Activated CD4-positive, alpha-beta T cell treated with anti-CD3 and anti-CD28 coated beads, Interleukin-2, amount 10 ng/mL, durations not matched to agents 7 days and 5 days (primary cell): Measurements from ENCODE around the gene SERINC2. TPM values are rescaled to one million over a fixed set of nuclear protein-coding genes. Genes with fewer than 3 reads are reported as not detected.
"Not testable (repeated sequence)": the region's sequence is repeated elsewhere in the genome, so short reads cannot be mapped to it uniquely, and the experiment has no call there.

ENCODE experiments used
- CTCF ChIA-PET: fragments of 350-600 bp; sonication (Branson Sonifier 250); formaldehyde crosslinking; loops from one replicate; lab custom pipeline; 2021; ENCODE audit warnings: antibody characterized with exemption; lab: Charles Lee
- POLR2A ChIA-PET: fragments of 350-600 bp; sonication (Branson Sonifier 250); formaldehyde crosslinking; loops from one replicate; lab custom pipeline; 2021; ENCODE audit warnings: antibody characterized with exemption; lab: Charles Lee
- DNase-seq: peaks from one replicate; pipeline ENCODE4 v3.0.0-alpha.2; 2020
- H3K27ac Mint-ChIP-seq: one replicate; pipeline ENCODE4 v1.8.0; 2021; ENCODE audit warnings: mild to moderate bottlenecking, moderate library complexity, mixed read lengths
- H3K27me3 Mint-ChIP-seq: one replicate; pipeline ENCODE4 v1.8.0; 2021; ENCODE audit warnings: mixed read lengths
- H3K36me3 Mint-ChIP-seq: one replicate; pipeline ENCODE4 v1.8.0; 2021; ENCODE audit warnings: low read depth, mixed read lengths
- H3K4me1 Mint-ChIP-seq: one replicate; pipeline ENCODE4 v1.8.0; 2021; ENCODE audit warnings: mixed read lengths
- H3K4me3 Mint-ChIP-seq: one replicate; pipeline ENCODE4 v1.8.0; 2021; ENCODE audit warnings: mild to moderate bottlenecking, moderate library complexity, mixed read lengths
- H3K9me3 Mint-ChIP-seq: one replicate; pipeline ENCODE4 v1.8.0; 2021; ENCODE audit warnings: mixed read lengths
- total RNA-seq, 2 experiments: library from RNA; stranded (reverse); gene quantifications; one replicate each; pipeline ENCODE4 v1.2.3, GENCODE V29; 2021

The SERINC2 gene
- total RNA-seq, 2 experiments from 2014 or later = 0.20 TPM; not detected in 1

GRCh38 chr1:31422505-31423319 lies 9.7 kb downstream of the SERINC2 start:
- no peak overlapping the region for H3K4me3 Mint-ChIP-seq
- ChIA-PET CTCF (interaction anchor here (1.0 to 2.7 kb wide), 5 partner anchors 9 to 241 kb away, joined by 3 to 9 read pairs (median 4); no protein-coding TSS in a partner anchor), POLR2A (no interaction called here)
- H3K27ac Mint-ChIP-seq = no peak overlapping the region
- H3K27me3 Mint-ChIP-seq = peaks cover 12% of the 10 kb centered on the region
- no peaks in the 10 kb centered on the region for H3K9me3 Mint-ChIP-seq
- H3K4me1 Mint-ChIP-seq = peaks cover 9% of the 10 kb centered on the region
- H3K36me3 Mint-ChIP-seq = no peaks in the 10 kb centered on the region
- peak; percentile 67 for DNase-seq

- Mint-ChIP-seq H3K4me3 (no peak overlapping the region), H3K27ac (no peak overlapping the region), H3K4me1 (peaks cover 9% of the 10 kb centered on the region), H3K36me3 (no peaks in the 10 kb centered on the region), H3K9me3 (no peaks in the 10 kb centered on the region), H3K27me3 (peaks cover 12% of the 10 kb centered on the region)
- no peak for DNase-seq
- ChIA-PET POLR2A (no interaction called here), CTCF (interaction anchor here (1.0 to 1.2 kb wide), 2 partner anchors 10 to 24 kb away, joined by 3 read pairs; no protein-coding TSS in a partner anchor)
Observed at GRCh38 chr1:31423418-31423947, 10.5 kb downstream of the SERINC2 start.

DNA sequence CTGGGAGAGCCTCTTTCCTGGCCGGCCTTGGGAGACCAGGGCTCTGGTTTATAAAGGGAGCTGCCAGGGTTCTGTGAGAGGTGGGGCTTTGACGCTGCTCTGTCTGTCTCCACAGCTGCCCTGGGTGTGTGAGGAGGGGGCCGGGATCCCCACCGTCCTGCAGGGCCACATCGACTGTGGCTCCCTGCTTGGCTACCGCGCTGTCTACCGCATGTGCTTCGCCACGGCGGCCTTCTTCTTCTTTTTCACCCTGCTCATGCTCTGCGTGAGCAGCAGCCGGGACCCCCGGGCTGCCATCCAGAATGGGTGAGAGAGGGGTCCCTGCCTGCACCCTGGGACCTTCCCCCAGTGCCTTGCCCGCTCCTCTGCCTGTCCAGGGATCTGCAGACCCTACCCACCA lies 11.6 kb downstream of the SERINC2 start:
- no peaks in the 10 kb centered on the region for H3K9me3 Mint-ChIP-seq
- DNase-seq = no peak
- POLR2A ChIA-PET = no interaction called here
- peaks cover 12% of the 10 kb centered on the region for H3K27me3 Mint-ChIP-seq
- no peak overlapping the region for H3K4me3 Mint-ChIP-seq
- no peaks in the 10 kb centered on the region for H3K36me3 Mint-ChIP-seq
- H3K27ac Mint-ChIP-seq = no peak overlapping the region
- H3K4me1 Mint-ChIP-seq = peaks cover 9% of the 10 kb centered on the region
- CTCF ChIA-PET = interaction anchor here (1.6 kb wide), 1 partner anchor 30 kb away, joined by 4 read pairs; no protein-coding TSS in a partner anchor

DNA sequence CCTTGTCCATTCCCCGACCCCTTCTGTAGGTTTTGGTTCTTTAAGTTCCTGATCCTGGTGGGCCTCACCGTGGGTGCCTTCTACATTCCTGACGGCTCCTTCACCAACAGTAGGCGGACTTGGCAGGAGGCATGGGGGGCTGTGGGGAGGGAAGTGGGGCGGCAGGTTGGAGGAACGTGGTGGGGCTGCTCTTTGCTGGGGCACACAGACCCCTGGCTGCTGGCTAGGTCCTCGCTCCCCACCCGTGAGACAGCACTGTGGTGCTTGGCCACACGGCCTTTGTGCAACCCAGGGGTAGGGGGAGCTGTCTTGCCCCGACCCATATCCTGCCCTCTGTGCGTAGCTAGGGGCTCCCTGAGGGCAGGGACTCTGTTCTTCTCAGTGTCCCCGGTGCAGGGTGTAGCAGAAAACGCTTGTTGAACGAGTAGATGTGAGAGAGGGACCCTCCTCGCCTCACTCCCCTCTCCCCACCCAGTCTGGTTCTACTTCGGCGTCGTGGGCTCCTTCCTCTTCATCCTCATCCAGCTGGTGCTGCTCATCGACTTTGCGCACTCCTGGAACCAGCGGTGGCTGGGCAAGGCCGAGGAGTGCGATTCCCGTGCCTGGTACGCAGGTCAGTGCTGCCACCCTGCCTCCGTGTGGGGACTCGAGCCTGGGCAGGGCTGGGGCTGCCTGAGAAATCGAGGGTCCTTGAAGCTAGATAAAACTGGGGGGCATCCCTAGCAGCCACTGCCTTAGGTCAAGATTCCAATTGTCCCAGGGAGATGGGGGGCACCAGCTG lies 12.5 kb downstream of the SERINC2 start:
- no peak for DNase-seq
- ChIA-PET CTCF (interaction anchor here (1.2 to 1.6 kb wide), 2 partner anchors 31 to 256 kb away, joined by 3 to 4 read pairs; no protein-coding TSS in a partner anchor), POLR2A (no interaction called here)
- H3K36me3 Mint-ChIP-seq = no peaks in the 10 kb centered on the region
- no peak overlapping the region for H3K27ac Mint-ChIP-seq
- H3K4me1 Mint-ChIP-seq = peaks cover 9% of the 10 kb centered on the region
- H3K27me3 Mint-ChIP-seq = peaks cover 12% of the 10 kb centered on the region
- H3K4me3 Mint-ChIP-seq = no peak overlapping the region
- H3K9me3 Mint-ChIP-seq = no peaks in the 10 kb centered on the region

GRCh38 chr1:31426249-31426922 lies 13.4 kb downstream of the SERINC2 start:
- H3K27ac Mint-ChIP-seq = no peak overlapping the region
- H3K27me3 Mint-ChIP-seq = peaks cover 12% of the 10 kb centered on the region
- H3K9me3 Mint-ChIP-seq = no peaks in the 10 kb centered on the region
- no peak overlapping the region for H3K4me3 Mint-ChIP-seq
- peaks cover 9% of the 10 kb centered on the region for H3K4me1 Mint-ChIP-seq
- DNase-seq = no peak
- ChIA-PET CTCF (interaction anchor here (1.2 kb wide), 1 partner anchor 255 kb away, joined by 3 read pairs; no protein-coding TSS in a partner anchor), POLR2A (no interaction called here)
- no peaks in the 10 kb centered on the region for H3K36me3 Mint-ChIP-seq

DNA sequence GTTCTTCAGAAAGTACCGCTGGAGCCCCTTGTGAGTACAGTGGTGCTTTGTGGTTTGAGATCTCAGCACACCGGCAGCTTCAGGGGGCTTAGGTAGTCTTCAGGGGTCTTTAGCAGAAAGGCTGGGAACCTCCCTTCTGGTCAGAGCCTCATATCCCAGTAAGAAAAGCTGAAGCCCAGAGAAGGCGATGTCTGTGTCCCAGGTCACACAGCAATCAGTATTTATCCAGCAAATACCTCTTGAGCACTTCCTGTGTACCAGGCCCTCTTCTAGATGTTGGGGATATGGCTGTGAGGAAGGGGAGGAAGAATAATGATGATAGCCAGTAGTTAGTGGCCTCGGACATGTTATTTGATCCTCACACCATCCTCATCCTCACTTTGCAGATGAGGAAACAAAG lies 14.3 kb downstream of the SERINC2 start:
- Mint-ChIP-seq H3K4me3 (no peak overlapping the region), H3K4me1 (peaks cover 9% of the 10 kb centered on the region), H3K9me3 (no peaks in the 10 kb centered on the region), H3K36me3 (no peaks in the 10 kb centered on the region), H3K27ac (no peak overlapping the region), H3K27me3 (peaks cover 12% of the 10 kb centered on the region)
- CTCF ChIA-PET = no interaction called here
- no peak for DNase-seq
- POLR2A ChIA-PET = no interaction called here

GRCh38 chr1:31428436-31429221 lies 15.6 kb downstream of the SERINC2 start:
- H3K4me1 Mint-ChIP-seq = peaks cover 3% of the 10 kb centered on the region
- H3K27me3 Mint-ChIP-seq = peaks cover 4% of the 10 kb centered on the region
- POLR2A ChIA-PET = no interaction called here
- DNase-seq = no peak
- no peak overlapping the region for H3K4me3 Mint-ChIP-seq
- no peaks in the 10 kb centered on the region for H3K36me3 Mint-ChIP-seq
- no peaks in the 10 kb centered on the region for H3K9me3 Mint-ChIP-seq
- CTCF ChIA-PET = no interaction called here
- H3K27ac Mint-ChIP-seq = no peak overlapping the region

DNA sequence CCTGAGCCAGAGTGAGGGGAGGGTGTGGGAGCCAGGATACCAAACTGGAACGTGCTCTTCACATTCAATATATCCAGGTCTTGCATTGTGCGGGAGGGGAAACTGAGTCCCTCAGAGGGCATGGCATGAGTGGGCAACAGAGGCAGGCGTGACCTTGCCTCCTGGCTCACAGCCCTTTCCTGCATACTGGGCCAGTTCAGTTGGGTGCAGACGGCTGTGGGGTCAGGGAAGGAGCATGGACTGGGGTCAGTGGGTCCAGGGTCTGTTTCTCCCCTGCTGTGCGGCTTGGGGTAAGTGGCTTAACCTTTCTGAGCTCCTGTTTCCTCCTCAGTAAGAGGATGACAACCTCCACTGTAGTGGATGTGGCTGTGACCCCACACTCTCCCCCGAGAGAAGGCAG lies 16.6 kb downstream of the SERINC2 start:
- CTCF ChIA-PET = interaction anchor here (0.9 kb wide), 1 partner anchor 271 kb away, joined by 3 read pairs; no protein-coding TSS in a partner anchor
- Mint-ChIP-seq H3K4me1 (no peaks in the 10 kb centered on the region), H3K27ac (no peak overlapping the region), H3K9me3 (no peaks in the 10 kb centered on the region), H3K36me3 (no peaks in the 10 kb centered on the region), H3K27me3 (no peaks in the 10 kb centered on the region), H3K4me3 (no peak overlapping the region)
- no peak for DNase-seq
- POLR2A ChIA-PET = no interaction called here

DNA sequence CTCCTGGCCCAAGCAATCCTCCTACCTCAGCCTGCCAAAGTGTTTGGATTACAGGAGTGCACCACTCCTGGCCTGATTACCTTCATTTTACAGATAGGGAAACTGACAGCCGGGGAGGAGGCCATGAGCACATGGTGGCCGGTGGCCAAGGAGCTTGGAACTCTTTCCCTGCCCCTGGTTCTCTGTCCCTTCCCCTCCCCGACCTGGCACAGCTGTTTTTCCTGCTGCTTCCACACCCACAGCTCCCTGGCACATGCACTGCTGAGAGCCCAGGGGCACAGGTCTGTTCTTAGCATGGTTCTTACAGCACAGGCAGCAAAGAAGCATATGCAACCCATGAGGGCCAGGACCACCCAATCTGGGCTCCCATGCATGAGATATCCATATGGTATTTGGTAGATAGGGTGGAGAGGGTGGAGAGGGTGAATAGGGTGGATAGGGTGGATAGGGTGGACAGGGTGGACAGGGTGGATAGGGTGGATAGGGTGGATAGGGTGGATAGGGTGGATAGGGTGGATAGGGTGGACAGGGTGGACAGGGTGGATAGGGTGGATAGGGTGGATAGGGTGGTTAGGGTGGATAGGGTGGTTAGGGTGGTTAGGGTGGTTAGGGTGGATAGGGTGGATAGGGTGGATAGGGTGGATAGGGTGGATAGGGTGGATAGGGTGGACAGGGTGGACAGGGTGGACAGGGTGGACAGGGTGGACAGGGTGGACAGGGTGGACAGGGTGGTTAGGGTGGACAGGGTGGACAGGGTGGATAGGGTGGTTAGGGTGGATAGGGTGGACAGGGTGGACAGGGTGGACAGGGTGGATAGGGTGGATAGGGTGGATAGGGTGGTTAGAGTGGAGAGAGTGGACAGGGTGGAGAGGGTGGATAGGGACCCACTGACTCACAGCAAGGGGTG lies 18.6 kb downstream of the SERINC2 start:
- H3K27me3 Mint-ChIP-seq, H3K4me3 Mint-ChIP-seq, H3K27ac Mint-ChIP-seq, H3K36me3 Mint-ChIP-seq, POLR2A ChIA-PET, H3K4me1 Mint-ChIP-seq, DNase-seq, H3K9me3 Mint-ChIP-seq: not testable (repeated sequence)
- CTCF ChIA-PET = interaction anchor here (1.1 kb wide), 1 partner anchor 37 kb away, joined by 3 read pairs; no protein-coding TSS in a partner anchor

DNA sequence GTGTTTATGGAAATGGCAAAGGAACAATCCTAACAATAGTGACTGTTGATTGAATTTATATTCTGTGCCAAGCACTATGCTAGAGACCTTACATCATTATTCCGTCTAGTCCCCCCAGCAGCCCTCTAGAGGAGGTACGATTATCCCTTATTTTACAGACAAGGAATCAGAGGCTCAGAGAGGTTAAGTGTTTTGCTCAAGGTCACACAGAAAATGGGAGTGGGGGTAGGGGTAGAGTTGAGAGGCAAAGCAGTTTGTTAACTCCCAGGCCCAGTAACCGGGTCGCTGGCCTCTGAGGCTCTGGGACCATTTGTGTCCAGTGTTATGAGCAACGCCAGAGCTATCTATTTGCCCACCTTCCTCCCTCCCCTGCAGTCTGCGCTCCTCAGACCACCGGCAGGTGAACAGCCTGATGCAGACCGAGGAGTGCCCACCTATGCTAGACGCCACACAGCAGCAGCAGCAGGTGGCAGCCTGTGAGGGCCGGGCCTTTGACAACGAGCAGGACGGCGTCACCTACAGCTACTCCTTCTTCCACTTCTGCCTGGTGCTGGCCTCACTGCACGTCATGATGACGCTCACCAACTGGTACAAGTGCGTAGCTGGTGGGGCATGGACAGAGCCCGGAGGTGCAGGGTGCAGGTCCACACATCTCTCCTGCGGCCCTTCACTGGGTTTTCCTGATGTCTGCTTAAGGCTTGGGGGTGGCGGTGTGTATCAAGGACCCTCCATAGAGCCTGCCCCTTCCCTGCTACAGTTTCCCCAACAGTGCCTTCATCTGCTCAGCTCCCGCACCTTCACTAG lies 19.8 kb downstream of the SERINC2 start:
- ChIA-PET POLR2A (no interaction called here), CTCF (no interaction called here)
- H3K4me3 Mint-ChIP-seq = no peak overlapping the region
- H3K4me1 Mint-ChIP-seq = no peaks in the 10 kb centered on the region
- H3K9me3 Mint-ChIP-seq = no peaks in the 10 kb centered on the region
- DNase-seq = no peak
- H3K27ac Mint-ChIP-seq = no peak overlapping the region
- H3K27me3 Mint-ChIP-seq = no peaks in the 10 kb centered on the region
- H3K36me3 Mint-ChIP-seq = no peaks in the 10 kb centered on the region
